ENCODE data around the gene KRT4.
"Not testable (repeated sequence)": the region's sequence is repeated elsewhere in the genome, so short reads cannot be mapped to it uniquely, and the experiment has no call there.

- TF ChIP-seq POLR2A, CTCF (IDR thresholded peaks at IDR 0.05): not testable (repeated sequence)
Measured at GRCh38 chr12:52761218-52761617, 52.7 kb downstream of the KRT4 start.

All from adrenal gland (tissue), 5 donors.